Ramos (cell line): ENCODE measurements around the gene BRPF1.

ENCODE experiments used
- in situ Hi-C: fragments of 300-500 bp; cut with MboI; formaldehyde crosslinking; loops from one replicate; pipeline ENCODE4 v1.14.3; 2022; ENCODE audit warnings: low sequenced_read_pairs; ENCODE audit not compliant: unreplicated experiment

BRPF1 gene, protein sequence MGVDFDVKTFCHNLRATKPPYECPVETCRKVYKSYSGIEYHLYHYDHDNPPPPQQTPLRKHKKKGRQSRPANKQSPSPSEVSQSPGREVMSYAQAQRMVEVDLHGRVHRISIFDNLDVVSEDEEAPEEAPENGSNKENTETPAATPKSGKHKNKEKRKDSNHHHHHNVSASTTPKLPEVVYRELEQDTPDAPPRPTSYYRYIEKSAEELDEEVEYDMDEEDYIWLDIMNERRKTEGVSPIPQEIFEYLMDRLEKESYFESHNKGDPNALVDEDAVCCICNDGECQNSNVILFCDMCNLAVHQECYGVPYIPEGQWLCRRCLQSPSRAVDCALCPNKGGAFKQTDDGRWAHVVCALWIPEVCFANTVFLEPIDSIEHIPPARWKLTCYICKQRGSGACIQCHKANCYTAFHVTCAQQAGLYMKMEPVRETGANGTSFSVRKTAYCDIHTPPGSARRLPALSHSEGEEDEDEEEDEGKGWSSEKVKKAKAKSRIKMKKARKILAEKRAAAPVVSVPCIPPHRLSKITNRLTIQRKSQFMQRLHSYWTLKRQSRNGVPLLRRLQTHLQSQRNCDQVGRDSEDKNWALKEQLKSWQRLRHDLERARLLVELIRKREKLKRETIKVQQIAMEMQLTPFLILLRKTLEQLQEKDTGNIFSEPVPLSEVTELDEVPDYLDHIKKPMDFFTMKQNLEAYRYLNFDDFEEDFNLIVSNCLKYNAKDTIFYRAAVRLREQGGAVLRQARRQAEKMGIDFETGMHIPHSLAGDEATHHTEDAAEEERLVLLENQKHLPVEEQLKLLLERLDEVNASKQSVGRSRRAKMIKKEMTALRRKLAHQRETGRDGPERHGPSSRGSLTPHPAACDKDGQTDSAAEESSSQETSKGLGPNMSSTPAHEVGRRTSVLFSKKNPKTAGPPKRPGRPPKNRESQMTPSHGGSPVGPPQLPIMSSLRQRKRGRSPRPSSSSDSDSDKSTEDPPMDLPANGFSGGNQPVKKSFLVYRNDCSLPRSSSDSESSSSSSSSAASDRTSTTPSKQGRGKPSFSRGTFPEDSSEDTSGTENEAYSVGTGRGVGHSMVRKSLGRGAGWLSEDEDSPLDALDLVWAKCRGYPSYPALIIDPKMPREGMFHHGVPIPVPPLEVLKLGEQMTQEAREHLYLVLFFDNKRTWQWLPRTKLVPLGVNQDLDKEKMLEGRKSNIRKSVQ (N-terminal part only)

DNA sequence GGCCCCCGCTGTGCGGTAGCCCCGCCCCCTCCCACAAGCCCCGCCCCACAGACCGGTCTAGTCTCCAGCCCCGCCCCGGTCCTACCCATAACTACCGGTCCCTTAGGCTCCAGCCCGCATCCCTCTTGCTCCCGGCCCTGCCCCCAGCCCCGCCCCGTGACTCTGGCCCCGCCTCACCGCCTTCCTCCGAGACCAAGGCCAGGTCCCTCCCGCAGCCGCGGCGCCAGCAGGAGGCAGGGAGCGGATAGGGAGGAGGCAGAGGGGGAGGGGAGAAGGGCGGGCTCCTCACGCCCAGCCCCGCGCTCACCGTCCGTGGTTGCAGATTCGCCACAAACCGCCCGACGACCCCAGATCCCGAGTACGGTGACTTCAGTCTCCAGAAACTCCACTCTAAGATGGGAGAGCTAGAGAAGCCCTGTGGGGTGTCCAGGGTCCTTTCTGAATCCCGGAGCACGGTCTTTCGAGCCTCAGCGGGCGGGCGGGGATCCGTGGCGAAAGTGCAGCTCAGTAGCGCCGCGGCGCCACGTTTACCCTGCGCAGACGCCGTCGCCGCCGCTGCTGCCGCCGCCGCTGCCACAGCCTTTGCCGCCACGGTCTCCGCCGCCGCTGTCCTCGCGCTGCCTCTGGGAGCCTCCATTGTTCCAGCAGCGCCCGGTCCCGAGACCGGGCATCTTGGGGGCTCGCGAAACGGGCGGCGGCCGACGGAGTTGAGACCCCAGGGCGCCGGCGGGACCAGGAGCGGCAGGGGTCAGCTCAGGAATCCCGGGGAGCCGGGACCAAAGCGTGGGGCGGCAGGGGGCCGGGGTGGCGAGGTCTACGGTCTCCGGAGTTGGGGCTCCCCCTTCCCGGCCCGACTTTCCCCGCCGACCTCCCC lies at the start of gene BRPF1:
Gene BRPF1 (plus strand): TSS at position 530 of the 874 bp plus-strand sequence. CDS start 2,406 bp downstream, outside the sequence.
- in situ Hi-C loops: no loop called here

- in situ Hi-C loops: no loop called here
Measured at GRCh38 chr3:9682096-9682495, 49.4 kb upstream of the BRPF1 start.

DNA sequence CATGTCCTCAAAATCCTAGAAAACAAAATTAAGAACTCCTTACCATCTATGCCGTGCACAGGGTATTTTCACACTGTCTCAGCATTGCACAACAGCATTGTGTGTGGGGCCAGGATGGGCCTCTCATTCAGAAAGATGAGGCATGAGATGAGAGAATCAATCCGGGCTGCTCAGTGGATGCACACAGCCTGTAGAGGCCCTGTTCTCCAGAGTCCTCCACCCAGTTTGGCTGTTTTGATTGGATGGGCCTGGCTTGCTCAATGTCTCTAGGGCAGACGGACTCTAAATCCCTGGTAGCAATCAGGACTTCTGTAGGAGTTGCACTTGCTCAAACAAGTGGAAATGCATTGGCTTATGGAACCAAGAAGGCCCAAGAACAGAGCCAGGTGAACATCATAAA lies 48.1 kb upstream of the BRPF1 start:
- in situ Hi-C loops: no loop called here

DNA sequence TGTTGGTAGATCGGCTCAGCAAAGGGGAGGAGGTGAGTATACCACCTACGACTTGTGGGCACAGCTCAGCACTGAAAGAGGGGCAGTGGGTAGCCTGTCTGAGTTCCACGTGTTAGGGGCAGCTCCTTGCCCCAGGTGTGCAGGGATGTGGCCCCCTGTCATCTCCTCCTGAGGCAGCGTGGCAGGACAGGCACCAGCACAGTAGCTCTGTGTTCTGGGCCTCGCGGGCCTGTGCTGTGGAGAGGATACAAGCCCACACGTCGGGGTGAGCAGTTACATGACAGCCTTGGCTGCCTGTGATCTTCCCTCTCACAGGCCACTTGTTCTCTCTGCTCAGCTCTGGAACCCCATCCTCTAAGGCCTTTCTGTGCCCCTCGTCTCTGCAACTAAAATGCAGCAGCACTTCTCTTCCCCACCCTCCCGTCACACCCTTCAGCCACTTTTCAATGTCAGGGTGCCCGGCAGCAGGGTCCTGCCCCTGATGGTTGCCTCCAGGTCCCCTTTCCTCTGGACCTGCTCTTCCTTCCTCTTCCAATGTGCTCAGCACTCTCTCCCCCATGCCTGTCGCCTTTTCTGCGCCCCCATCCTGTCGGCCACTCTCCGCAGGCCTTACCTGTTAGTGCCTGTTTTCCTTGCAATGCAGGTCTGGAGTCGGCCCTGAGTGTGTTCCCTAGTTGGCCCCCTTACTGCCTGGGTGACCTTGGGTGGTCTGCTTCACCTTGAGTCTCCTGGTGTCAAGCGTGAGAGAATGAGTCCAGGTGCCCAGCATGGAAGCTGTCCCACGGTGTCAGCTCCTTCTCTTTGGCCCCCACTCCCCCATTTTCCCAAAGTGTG lies 46.1 kb upstream of the BRPF1 start:
- in situ Hi-C loops: no loop called here

DNA sequence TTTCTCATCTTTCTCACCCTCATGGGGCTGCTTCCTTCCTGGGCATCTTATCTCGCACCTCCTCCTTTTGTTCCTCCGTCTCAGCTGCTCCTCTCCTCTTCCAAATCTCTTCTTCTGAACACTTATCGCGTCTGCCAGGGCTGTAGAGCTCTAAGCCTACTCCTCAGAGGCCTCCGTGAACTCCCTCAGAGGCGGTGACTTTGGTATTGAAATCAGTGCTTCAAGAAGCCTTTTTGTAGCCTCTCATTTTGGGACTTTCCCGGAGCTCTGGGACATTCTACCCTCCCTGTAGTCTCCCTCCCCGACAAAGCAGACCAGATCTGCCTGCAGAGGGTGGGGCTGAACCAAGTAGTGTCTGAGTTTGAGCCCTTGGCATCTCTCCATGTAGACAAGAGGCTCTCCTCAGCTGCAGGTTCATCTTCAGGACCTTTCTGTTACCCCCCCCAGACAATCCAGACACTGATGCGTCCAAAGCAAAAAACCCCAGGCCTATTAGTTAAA lies 45.4 kb upstream of the BRPF1 start:
- in situ Hi-C loops: no loop called here

GRCh38 chr3:9686703-9687102 lies 44.8 kb upstream of the BRPF1 start:
- in situ Hi-C loops: no loop called here

- in situ Hi-C loops: no loop called here
Measured at GRCh38 chr3:9687514-9687913, 44.0 kb upstream of the BRPF1 start.

- in situ Hi-C loops: no loop called here
Measured at GRCh38 chr3:9688961-9689360, 42.6 kb upstream of the BRPF1 start.

GRCh38 chr3:9689757-9690156 lies 41.8 kb upstream of the BRPF1 start:
- in situ Hi-C loops: no loop called here

DNA sequence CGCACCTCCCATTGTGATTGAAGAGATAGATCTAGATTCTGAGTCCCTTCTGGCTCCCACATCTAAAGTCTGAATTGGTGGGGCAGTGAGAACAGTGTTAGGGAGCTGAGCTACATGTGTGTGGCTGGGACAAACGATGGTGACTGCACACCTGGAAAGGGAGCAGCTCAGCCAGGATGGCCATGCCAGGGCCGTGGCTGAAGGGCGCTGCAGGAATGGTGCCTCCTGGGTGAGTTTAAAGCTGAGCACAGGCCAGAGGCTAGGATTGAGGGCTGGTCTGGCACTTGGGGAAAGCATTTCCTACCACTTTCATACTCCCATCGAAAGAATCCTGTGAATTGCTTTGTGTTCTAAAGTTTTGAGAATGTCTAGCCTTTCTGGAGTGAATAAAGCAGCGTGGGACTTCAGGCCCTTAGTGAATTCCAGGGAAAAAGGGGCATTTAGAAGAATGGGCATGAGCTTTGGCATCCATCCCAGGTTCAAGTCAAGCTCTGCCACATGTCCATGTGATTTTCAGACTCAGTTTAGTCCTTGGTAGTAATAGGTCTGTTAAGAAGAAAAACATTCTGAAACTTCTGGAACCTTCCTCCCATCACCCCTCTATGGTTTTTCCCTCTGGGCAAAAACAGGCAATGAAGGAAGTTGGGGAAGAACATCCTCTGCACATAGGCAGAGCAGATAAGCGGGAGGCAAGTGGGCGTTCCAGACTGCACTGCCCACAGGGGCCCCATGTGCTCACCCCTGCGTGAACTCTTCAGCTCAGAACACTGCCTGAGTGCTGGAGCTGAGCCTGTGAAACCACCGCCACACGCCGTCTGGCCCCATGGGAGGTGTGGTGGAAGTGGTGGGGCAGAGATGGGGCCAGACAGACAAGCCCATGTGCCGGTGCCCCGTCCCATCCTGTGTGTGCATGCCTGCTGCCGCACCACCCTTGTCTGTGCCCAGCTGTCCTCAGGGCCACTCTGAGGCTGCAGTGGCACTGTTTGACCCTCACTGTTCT lies 40.8 kb upstream of the BRPF1 start:
- in situ Hi-C loops: no loop called here

DNA sequence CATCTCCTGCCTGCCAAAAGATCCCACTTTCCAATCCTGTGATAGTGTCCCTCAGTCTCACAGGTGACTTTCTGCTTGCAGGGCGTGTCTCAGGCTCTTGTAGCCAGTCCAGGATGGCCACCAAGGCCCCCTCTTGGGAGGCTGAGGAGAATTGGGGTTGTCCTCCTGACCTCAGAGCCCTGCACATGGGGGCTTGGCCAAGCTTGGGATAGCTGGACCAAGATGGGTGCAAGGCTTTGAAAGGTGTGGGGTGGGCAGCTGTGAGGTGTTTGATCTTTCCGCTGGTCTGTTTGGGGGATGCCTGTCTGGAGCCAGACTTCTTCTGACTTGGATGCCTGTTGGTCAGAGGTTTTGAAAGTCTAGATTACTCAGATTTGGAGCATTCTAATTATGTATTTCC lies 39.9 kb upstream of the BRPF1 start:
- in situ Hi-C loops: no loop called here

DNA sequence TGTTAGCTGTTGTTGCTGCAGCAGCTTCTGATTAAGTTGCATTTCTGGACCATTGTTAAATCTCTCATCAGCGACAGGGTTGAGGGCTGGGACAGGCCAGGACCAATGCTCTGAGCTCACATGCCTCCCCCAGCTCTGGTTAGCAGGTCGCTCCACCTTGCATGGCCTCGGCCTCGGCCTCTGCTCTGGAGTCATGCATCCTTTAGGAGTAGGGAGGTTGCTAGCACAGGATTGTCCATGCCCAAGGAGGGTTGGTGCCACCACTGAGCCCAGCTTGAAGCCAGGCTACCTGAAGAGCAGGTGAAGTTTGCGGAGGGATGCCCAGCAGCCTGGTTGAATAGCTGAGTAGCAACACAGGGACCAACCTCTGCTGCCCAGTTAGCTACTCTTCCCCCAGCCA lies 39.1 kb upstream of the BRPF1 start:
- in situ Hi-C loops: no loop called here

GRCh38 chr3:9695345-9695744 lies 36.2 kb upstream of the BRPF1 start:
- in situ Hi-C loops: no loop called here

DNA sequence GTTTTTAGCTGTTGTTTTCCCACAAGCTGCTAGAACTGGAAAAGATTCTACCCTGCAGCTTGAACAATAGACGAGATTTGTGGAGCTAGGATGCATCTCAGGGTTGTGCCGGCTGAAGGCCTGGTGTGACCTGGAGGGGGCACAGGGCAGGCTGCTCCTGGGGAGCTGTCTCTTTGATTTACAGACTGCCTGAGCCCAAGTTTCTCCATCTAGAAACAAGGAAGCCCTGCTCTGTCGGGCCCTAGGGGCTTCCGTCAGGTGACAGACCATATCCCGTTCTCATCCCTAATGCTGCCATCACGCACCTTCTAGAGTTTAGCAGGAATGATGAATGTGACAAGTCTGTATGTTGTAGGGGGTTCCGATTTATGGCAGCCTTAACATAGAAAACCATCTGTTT lies 35.8 kb upstream of the BRPF1 start:
- in situ Hi-C loops: no loop called here

- in situ Hi-C loops: no loop called here
Measured at GRCh38 chr3:9696480-9697220, 34.9 kb upstream of the BRPF1 start.

GRCh38 chr3:9697892-9698291 lies 33.6 kb upstream of the BRPF1 start:
- in situ Hi-C loops: no loop called here

DNA sequence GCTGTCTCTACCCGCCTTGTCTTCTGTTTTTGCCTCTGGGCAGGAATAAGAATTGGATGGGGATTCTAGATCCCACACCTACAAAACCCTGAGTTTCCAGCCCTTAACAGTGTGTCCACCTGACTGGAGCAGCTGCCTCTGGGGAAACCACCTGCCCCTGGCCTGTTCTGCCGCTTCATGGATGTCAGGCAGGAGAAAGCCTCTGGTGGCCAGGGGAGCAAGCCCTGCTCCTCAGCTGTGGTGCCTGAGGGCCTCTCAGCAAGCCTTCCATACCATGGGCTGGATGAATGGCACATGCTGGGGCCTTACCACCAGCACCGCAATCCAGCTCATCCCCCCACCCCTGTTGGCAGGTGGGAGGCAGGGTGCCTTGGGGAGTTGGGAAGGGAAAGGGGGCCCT lies 33.2 kb upstream of the BRPF1 start:
- in situ Hi-C loops: no loop called here
